NCI-H82 treated with DMSO at 0.1 percent for 48 hours (cell line): ENCODE results near the gene TRRAP.
"Not testable (repeated sequence)": the region's sequence is repeated elsewhere in the genome, so short reads cannot be mapped to it uniquely, and the experiment has no call there.

Source experiments
- DNase-seq: peaks from one replicate; lab custom pipeline; 2025; ENCODE audit not compliant: unreplicated experiment; lab: John Stamatoyannopoulos, UW

TRRAP gene

DNA sequence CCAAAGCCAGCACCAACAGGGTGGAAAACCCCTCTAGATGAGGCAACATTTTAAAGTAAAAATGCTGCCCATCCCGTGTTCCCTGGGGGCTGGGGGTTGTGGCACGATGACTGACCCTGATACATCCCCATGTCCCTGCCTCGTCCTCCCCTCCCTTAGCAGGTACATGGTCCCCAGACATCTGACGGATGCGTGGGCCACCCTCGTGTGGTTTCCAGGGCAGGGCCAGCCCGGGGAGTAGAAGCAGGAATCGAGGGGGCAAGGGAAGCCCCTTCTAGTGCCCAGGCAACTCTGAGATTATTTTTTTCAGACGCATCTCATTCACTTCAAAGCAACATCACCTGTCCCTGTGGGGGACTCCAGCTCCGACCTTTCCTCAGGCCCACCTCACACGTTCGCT lies 12.0 kb upstream of the TRRAP start:
- no peak for DNase-seq

DNA sequence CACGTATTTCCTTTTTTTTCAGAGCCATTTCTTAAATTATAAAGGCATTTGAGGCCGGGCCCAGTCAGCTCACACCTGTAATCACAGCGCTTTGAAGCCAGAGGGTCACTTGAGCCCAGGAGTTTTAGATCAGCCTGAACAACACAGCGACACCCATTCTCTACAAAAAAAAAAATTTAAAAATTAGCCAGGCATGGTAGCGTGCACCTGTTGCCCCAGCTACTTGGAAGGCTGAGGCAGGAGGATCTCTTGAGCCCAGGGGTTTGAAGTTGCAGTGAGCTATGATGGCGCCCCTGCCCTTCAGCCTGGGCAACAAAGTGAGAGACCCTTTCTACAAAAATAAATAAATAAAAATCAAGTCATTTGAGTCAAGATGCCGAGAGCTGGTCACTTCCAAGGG lies 11.6 kb upstream of the TRRAP start:
- no peak for DNase-seq

DNA sequence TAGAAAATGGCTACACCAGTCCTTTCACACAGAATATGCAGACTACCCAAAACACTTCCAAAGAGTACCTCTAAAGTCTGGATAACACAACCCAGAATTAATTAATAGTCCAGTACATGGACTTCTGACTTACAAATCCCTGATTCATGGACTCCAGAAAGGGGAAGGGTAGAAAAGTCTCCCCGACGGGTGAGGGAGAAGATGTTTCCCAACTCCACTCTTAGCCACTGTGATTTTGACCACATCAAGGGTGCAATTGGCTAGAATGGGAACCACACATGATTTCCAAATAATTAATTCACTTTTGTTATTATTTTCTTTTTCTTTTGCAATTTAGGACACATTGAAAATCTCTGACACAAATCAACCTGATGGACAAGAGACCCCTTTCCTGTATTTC lies 9.9 kb upstream of the TRRAP start:
- no peak for DNase-seq

DNA sequence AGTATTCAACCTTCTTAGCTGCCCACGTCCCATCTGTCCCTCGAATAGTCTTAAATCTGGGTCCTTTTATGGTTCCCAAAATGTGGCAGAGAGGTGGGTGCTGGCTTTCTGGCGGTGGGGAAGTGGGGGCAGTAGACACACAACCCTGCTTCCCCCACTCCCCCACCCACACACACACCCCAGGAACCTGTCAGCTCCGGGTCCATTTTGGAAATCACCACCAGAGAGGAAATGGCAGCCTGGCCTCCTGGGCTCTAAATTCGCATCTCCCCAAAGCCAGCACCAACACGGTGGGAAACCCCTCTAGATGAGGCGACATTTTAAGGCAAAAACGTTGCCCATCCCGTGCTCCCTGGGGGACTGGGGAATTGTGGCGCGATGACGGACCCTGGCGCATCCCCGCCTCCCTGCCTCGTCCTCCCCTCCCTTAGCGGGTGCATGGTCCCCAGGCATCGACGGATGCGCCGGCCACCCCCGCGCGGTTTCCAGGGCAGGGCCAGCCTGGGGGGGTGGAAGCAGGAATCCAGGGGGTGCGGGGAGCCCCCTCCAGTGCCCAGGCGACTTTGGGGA lies 9.2 kb upstream of the TRRAP start:
- no peak for DNase-seq

DNA sequence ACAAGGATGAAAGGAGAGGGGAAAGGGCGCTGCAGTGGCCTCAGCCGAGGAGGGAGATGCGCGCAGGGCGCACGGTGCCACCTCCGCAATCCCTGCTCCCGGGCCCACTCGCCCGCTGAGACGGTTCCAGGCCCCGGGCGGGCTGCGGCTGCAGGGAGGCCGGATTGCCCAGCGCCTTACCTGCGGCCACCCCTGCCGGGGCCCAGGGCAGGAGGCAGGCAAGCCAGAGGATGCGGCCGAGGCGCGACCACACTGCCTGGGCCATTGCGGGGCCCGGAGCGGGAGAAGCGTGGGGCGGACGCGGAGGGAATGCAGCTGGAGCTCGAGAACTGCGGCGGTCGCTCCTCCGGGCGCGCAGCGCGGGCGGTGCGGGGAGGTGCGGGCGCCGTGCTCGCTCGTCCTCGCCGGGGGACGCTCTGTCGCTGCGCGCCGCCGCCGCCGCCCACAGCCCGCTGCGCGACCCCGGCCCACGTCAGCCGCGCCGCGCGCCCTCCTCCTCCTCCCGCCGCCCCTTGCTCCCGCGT lies 8.7 kb upstream of the TRRAP start, which contains the start of gene TMEM130:
TMEM130 (minus strand) TSS at position 418 of the 524 bp plus-strand sequence; CDS start at position 265, 153 bp downstream.
- DNase-seq = no peak

DNA sequence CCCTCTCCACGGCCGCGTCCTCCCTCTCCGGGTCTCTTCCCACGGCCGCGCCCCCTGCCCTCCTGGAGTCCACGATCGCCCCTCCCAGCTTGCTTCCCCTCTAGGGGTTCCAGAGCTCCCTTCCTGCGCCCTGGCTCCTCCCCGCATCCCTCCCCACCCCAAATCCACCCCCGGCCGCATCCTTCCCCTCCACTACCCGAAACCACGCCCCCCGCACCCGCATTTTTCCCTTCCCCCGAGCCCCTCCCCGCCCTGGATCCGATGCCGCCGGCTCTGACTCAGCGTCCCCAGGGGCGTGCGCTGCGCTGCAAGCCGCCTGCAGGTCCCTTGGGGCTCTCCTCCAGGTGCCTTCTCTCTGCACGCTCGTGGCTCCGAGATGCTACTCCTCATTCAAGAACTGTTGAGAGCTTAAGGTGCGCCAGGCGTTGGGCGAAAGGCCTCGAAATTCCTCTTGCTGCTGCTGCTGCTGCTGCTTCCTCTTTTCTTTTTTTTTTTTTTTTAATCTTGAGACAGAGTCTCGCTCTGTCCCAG lies 8.1 kb upstream of the TRRAP start:
- DNase-seq = no peak

DNA sequence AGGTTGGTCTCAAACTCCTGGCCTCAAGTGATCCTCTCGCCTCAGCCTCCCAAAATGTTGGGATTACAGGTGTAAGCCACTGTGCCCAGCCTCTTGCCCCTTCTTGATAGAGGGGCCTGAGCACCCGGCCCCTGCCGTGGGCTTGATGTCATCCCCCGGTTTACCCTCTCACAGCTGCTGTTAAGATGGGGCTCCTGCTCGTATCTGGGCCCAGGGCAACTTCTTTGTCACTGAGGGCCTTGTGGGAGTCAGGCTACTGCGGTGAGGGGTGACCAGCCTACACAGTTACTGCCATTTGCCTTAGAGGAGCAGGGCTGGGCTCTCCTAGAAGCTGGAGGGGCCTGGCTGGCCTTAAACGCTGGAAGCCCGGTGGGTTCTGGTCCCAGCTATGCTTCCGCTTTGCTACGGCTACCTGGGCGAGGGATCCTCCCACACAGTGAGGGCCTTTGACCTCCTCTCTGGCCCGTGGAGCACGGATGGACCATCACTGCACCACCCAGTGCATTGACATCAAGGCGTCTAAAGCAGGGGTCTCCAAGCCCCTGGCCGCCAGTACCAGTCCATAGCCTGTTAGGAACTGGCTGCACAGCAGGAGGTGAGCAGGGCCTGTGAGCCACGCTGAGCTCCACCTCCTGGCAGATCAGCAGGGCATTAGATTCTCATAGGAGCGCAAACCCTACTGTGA lies 7.4 kb upstream of the TRRAP start:
- DNase-seq = no peak

DNA sequence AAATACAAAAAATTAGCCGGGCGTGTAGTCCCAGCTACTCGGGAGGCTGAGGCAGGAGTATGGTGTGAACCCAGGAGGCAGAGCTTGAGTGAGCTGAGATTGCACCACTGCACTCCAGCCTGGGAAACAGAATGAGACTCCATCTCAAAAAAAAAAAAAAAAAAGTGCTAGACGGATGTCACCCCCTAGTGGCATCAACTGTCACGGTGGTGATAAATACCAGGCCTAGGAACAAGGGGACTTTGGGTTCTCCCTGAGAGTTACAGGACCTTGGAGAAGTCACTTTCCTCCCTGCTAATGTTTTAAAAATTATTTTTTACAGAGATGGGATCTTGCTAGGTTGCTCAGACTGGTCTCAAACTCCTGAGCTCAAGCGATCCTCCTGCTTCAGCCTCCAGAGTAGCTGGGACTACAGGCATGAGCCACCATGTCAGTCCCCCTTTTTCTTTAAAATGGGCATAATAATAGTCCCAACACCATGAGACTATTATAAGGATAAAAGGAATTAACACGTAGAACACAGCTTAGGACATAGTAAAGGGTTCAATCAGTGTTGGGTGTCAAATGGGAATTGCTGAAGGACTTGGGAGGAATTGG lies 5.9 kb upstream of the TRRAP start:
- no peak for DNase-seq

DNA sequence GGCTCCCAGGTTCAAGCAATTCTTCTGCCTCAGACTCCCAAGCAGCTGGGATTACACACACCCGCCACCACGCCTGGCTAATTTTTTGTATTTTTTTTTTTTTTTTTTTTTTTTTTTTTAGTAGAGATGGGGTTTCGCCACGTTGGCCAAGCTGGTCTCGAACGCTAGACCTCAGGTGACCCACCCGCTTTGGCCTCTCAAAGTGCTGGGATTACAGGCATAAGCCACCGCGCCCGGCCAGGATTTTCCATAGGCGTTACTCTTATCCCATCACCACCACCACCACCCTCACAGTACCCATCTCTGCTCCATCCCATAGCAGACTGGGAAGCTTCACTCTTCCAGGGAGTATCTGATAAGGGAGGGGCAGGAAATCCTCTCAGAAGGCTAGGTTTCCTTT lies 4.7 kb upstream of the TRRAP start:
- DNase-seq = not testable (repeated sequence)

DNA sequence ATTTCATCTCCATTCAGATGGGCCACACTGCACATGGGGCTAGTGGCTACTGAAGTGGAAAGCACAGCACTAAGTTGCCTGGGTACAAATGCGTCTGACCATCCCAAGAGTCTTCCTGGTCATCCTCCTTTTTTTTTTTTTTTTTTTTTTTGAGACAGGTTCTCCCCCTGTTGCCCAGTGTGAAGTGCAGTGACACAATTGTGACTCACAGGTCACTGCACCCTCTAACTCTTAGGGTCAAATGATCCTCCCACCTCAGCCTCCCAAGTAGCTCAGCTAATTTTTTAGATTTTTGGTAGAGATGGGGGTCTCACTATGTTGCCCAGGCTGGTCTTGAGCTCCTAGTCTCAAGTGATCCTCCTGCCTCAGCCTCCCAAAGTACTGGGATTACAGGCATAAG lies 3.4 kb upstream of the TRRAP start:
- DNase-seq = no peak

DNA sequence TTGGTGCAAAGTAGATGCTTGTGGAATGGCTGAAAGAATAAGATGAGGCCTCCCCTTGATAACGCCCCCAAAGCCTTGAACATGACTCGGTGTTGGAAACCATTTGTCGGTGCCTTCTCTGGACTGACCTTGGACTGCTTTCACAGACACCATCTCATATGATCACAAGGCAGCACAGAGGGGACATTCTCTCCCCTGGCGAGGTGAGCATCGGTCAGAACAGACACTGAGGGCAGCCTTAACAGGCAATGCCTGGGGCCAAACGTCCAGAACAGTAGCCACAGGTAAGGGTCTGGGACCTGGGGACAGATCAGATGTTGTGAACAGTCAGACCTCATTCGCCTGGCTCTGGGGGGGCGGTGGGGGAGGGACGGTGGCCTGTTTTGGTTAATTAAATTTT lies 2.8 kb upstream of the TRRAP start:
- no peak for DNase-seq

DNA sequence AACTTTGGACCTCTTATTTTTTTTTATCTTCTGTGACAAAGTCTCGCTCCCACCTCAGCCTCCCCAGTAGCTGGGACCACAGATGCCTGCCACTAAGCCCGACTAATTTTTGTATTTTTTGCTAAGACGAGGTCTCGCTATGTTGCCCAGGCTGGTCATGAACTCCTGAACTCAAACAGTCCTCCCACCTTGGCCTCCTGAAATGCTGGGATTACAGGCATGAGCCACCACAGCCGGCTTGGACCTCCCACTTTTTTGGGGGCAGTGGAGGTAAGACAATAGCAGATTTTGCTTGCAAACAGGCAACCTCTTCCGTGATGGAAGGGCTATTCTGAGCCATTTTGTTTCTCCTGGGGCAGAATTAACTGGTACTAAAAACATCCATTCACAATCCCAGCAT lies 1.2 kb upstream of the TRRAP start:
- no peak for DNase-seq

DNA sequence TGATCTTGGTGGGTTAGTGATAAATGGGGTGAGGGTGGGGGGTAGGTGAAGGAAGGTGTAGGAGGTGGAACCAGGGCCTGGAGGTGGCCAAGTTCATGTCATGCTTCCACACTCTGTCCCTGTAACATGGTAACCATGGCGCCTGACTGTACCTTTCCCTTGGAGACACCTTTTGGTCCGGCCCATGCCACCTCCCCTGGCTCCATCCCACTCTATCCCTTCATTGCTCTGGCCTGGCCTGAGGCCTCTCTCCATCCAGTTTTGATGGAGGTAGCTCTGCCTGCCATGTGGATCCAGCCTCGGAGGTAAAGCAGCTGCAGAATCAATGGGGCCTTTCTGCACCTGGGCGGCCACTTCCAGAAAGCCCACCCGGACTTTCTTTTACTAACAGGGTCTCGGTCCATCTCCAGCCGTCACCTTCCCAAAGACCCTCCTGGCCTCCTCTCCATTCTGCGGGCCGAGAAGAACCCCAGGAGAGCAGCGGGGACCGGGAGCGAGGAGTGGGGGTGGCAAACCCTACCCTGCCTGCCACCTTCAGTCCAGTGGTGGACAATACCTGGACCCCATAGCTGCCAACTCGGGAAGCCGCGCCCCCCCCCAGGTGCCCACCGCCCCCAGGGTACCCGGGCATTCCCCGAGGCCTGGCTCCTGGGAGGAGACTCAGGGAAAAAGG lies 504 bp upstream of the TRRAP start:
- no peak for DNase-seq

DNA sequence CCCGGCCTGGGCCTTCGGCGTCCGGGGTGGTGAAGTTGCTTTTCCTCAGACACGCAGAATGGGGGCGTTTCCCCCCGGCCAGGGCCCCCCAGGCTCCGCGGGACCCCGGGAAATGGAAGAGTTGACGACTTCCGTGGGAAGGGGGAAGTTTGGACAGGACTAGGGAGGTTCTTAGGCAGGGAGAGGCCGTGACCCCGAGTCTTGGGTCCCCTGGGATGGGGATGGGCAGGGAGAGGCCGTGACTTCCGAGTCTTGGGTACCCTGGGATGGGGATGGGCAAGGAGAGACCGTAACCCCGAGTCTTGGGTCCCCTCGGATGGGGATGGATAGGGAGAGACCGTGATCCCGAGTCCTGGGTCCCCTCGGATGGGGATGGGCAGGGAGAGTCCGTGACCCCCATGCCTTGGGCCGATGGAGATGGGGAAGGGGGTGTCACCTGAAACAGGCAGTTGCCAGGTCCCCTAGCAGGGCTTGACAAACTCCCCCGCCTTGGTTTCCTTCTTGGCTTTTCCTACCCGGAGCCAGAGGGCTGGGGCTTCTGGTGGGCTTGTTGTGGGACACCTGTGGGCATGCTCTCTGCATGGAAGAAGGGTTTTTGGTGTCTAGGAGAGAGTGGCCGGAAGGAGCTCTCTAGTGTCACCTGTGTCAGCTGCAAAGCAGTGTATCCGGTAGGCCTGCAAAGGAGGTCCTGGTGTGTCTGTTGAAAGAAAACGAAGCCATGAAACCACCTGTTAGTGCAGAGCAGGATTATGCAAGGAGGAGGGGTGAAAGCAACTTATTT lies 1.1 kb downstream of the TRRAP start:
- no peak for DNase-seq

DNA sequence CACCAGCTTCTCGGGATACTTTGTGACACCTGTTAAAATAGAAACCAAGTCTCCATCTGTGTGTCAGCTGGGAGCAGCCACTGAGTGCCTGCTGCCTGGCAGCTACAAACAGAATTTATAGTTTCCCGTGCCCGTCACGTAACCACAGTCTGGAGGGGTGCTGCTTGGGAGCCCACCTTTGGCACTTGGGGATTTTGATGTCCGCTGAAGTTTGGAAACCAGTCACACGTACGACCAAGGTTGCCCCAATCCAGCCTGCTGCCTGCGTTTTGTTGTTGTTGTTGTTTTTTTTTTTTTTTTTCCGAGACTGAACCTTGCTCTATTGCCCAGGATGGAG lies 1.6 kb downstream of the TRRAP start:
- DNase-seq = no peak

DNA sequence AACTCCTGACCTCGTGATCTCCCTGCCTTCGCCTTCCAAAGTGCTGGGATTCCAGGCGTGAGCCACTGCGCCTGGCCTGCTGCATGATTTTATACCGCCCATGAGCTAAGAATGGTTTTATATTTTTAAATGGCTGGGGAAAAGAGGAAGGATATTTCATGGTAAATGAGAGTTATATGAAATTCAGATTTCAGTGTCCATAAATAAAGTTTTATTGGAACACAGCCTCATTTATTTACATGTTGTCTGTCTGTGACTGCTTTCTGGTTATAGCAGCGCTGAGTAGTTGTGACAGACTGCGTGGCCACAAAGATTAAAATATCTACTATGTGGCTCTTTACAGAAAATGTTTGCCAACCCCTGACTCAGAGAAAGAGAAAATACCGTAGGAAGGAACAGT lies 2.2 kb downstream of the TRRAP start:
- no peak for DNase-seq

DNA sequence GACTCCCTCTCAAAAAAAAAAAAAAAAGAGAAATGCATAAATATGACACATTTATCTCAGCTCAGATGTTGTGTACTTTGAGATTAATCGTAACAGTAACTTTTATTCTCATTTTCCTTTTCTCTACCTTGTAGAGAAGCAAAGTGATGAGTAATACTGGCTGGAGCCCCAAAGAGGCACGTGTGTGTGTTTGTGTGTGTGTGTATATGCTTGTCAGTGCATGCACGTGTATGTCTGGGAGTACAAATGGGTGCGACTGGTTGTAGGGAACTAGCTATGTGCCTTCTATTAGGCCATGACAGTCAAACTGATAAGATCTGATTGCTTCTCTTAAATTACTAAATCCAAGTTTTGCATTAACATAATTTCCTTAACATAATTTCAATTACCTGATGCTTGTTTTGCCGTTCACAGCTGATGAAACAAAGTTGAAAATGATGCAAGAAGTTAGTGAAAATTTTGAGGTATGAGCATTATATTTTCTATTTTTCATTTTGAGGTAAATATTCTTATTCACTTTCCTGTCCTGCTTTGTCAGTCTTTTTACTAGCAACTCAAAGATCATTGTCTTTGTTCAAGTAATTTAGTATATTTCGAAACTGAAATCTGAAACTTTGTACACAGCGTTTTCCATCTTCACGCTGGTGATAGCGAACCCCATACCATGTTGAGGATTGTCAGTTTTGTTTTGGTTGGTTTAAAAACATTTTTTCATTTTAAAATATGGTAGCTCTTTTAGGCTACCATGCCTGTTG lies 3.4 kb downstream of the TRRAP start:
- DNase-seq = no peak

DNA sequence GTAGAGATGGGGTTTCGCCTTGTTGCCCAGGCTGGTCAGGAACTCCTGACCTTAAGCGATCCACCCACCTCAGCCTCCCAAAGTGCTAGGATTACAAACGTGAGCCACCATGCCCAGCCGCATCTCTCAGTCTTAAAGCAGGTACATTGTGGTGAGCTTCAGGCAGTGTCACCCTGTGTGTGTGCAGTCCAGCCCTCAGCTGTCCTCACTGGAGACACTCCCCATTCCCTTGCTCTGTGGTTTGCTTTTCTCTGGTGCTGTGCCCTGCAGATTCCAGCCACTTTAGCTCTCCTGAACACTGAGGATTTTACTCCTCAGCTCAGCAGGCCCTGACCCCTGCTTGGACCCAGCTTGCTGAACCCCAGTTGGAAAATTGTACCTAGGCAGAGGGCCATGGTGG lies 6.1 kb downstream of the TRRAP start:
- no peak for DNase-seq

DNA sequence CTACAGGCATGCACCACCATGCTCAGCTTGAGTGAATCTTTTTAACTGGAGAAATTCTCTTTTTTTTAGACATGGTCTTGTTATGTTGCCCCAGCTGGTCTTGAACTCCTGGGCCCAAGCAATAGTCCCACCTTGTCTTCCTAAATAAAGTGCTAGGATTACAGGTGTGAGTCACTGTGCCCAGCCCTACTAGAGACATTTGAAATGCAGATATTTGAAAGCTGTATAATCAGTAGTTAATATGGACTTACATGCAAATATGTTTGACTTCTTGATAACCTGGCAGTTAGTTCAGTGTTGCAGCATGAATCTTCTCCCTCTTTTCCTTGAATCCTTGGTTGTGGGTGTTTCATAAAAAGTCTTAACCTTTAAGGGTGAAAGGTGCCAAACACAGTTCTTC lies 8.7 kb downstream of the TRRAP start:
- no peak for DNase-seq

DNA sequence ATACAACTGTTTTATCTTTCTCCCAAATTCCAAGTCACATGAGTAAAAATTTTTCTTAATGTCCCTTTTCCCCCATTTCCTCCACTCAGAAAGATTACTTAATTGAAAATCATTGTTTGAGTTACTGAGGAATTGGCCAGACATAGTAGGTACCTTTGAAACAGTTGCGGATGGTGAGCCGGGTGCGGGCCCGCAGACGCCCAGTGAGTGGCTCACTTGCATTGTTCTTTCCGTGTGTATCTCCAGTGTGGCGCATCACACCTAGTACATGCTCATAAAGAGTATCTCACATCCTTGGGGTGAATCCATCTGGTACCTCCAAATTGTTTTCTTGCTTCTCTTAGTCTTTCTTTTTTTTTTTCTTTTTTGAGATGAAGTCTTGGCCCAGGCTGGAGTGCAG lies 14.3 kb downstream of the TRRAP start:
- DNase-seq = no peak
